GM12891 (cell line): ENCODE data around the gene DAB1.
A peak's percentile ranks its signal among the peaks of the same experiment; 100 is the strongest.
"Not testable (repeated sequence)": the region's sequence is repeated elsewhere in the genome, so short reads cannot be mapped to it uniquely, and the experiment has no call there.

ENCODE experiments used
- DNase-seq: peaks from one replicate; pipeline ENCODE4 v3.0.0; 2011; ENCODE audit warnings: low spot score; ENCODE audit not compliant: insufficient read length
- FAIRE-seq: peaks from 2 replicates; lab custom pipeline; 2011; peaks lifted over from hg19 to GRCh38; lab: Jason Lieb, UNC
- PAX5 ChIP-seq: IDR thresholded peaks from 2 replicates; pipeline ENCODE4 v1.6.1; 2011; ENCODE audit warnings: low read length, moderate library complexity, mild to moderate bottlenecking; ENCODE audit not compliant: insufficient read depth, severe bottlenecking
- POLR2A ChIP-seq: IDR thresholded peaks from 2 replicates; pipeline ENCODE4 v1.6.1; 2011; ENCODE audit warnings: low read depth, low read length, control low read depth
- POLR2AphosphoS5 ChIP-seq: IDR thresholded peaks from 2 replicates; pipeline ENCODE4 v1.6.1; 2011; ENCODE audit warnings: low read depth, low read length, control low read depth
- POU2F2 ChIP-seq: IDR thresholded peaks from 2 replicates; pipeline ENCODE4 v1.6.1; 2011; ENCODE audit warnings: low read depth, mild to moderate bottlenecking, control low read depth, low read length, moderate library complexity
- SPI1 ChIP-seq: IDR thresholded peaks from 2 replicates; pipeline ENCODE4 v1.6.1; 2011; ENCODE audit warnings: low read depth, low read length, control low read depth
- TAF1 ChIP-seq: IDR thresholded peaks from 2 replicates; pipeline ENCODE4 v1.6.1; 2011; ENCODE audit warnings: low read depth, low read length, control low read depth

Gene DAB1

DNA sequence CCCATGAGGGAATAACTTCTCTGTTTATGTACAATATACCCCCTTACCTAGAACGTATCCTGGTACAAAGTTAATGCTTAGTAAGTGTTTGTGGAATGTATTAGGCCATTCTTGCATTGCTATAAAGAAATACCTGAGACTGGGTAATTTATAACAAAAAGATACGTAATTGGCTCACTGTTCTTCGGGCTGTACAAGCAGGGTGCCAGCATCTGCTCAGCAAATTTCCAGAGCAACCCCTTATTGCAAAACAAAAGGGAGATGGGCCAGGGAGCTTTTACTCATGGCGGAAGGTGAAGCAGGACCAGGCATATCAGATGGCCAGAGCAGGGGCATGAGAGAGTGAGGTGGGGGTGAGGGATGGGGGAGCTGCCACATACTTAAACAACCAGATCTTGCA is 334.6 kb downstream of the DAB1 start:
- FAIRE-seq (no peak), DNase-seq (no peak)
- no peak for TF ChIP-seq SPI1
- no peak for TF ChIP-seq TAF1
- TF ChIP-seq POU2F2, result no peak
- no peak for TF ChIP-seq POLR2A
- no peak for TF ChIP-seq POLR2AphosphoS5
- TF ChIP-seq PAX5, result no peak

DNA sequence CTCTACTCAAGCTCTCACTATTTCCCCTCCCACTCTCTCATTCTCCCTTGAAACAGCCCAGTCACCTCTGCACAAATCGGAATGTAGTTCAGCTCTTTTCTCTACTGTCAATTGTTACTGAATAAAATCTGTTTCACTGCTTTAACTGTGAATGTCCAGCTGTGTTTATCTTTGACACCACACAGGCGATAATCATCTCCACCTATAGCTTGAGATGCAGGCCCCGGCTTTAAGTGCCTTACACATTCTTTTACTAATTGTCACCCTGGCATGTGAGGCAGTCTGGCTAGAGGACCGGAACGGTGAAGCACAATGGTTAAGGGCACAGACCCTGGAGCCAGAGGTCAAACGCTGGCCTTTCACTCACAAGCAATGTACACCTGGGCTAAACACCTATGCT is 335.2 kb downstream of the DAB1 start:
- no peak for FAIRE-seq
- TF ChIP-seq SPI1, result no peak
- no peak for TF ChIP-seq POLR2A
- no peak for TF ChIP-seq TAF1
- TF ChIP-seq POU2F2, result no peak
- no peak for TF ChIP-seq POLR2AphosphoS5
- no peak for TF ChIP-seq PAX5
- no peak for DNase-seq

GRCh38 chr1:57087660-57088059 is 336.2 kb downstream of the DAB1 start:
- not testable (repeated sequence) for FAIRE-seq

DNA sequence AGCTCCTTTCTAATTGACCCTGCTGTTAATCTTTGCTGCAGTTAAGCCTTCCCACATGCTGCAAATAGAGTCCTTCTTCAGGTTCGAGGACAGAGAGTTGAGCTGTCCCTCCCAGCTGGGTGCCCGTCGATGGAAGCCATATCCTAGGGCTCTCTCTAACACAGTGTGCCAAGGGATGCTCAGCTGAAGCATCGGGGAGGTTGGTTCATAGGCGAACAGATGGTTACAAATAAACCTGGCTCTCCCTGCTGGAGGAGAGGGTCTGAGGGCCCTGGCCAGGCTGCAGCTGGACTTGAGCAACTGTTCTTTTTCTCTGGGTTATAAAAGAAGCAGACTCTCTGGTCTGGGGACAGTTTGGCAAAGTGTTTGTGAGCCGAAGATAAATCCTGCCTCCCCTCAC is 337.7 kb downstream of the DAB1 start:
- TF ChIP-seq TAF1 (no peak), PAX5 (no peak), SPI1 (no peak), POU2F2 (no peak), POLR2AphosphoS5 (no peak)
- DNase-seq (no peak), FAIRE-seq (no peak)

More at GRCh38 chr1:57087660-57088059, 336.2 kb downstream of the DAB1 start:
- DNase-seq, result not testable (repeated sequence)

DNA sequence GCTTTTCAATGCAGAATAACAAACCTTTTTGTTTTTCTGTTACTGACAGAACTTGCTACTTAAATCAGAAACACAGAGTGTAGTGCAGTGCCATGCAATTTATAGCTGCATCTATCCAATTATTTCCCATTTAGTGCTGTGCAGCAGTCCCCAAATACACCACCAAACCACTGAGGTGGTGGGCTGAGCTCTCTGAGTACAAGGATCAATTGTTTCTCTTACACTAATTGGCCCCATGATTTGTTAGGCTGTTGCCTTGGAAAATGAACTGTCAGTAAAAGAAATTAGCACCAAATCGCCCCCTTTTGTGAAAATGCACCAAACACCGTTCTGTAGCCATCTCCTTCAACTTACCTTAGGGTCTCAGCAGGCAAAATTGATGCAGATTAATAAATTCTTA is 339.2 kb downstream of the DAB1 start:
- no peak for FAIRE-seq
- no peak for DNase-seq
- TF ChIP-seq POU2F2, result no peak
- TF ChIP-seq PAX5, result no peak
- no peak for TF ChIP-seq SPI1
- TF ChIP-seq POLR2AphosphoS5, result no peak
- TF ChIP-seq TAF1, result no peak
- no peak for TF ChIP-seq POLR2A

DNA sequence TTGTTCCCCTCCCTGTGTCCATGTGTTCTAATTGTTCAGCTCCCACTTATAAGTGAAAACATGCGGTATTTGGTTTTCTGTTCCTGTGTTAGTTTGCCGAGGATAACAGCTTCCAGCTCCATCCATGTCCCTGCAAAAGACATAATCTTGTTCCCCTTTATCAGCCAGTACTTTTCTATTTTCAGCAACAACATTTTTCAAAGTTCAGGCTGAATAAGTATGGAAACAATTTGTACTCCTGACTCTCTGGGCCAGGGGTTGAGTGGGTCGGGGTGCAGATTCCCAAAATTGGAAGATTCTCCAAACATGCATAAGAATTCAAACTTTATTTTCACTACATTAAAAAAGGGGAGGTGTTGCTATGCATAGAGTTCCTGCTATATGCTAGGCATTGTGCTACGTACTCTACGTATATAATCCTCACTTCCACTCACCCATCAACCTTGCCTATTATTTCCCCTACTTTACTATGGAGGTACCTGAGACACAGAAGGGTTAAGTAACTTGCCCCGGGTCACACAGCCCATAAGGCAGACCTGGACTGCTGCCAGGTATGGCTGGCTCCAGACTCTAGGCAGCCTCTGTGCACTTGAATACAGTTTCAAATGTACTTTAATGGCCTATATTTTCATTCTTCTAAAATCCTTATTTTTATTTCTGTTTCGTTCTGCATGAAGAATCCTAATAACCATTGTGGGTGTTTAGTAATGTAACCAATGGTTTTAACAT is 341.0 kb downstream of the DAB1 start:
- DNase-seq, result no peak
- FAIRE-seq, result no peak
- TF ChIP-seq PAX5 (no peak), POLR2A (no peak), TAF1 (no peak), SPI1 (no peak), POU2F2 (no peak), POLR2AphosphoS5 (no peak)

DNA sequence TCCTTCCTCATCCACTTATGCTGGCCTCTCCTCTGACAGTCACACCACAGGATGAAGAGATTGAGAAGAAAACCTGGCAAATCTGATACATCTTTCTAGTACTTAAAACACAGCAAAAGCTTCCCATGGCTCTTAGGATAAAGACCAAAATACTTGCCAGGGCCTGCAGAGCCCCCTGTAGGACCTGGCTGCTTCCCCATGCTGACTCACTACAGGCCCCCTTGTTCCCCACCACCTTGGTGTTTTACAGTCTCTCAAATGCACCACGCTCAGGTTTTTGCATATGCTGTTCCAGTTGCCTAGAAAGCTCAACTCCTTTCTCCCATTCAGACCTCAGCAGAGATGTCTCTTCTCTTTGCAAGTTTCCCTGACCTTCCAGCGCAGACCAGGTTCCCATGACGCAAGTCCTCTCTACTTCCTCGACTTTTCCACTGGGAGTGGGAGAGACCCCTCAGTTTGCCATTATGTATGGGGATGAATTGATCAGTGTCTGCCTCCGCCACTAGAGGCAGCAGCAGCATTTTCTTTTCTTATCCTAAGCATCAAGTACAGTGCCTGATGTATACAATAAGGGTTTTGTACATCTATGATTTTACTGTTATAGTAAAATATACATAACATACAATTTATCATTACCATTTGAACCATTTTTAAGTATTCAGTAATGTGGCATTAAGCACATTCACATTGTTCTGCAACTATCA is 344.3 kb downstream of the DAB1 start:
- FAIRE-seq (no peak), DNase-seq (no peak)
- no peak for TF ChIP-seq SPI1
- TF ChIP-seq POLR2AphosphoS5, result no peak
- TF ChIP-seq POU2F2, result no peak
- no peak for TF ChIP-seq PAX5
- no peak for TF ChIP-seq POLR2A
- no peak for TF ChIP-seq TAF1

- FAIRE-seq (no peak), DNase-seq (no peak)
- no peak for TF ChIP-seq SPI1
- TF ChIP-seq POLR2AphosphoS5, result no peak
- no peak for TF ChIP-seq PAX5
- peak; percentile 58; the same call in 1 of the 2 replicates for TF ChIP-seq POU2F2
Observed at GRCh38 chr1:57072401-57073110, 351.3 kb downstream of the DAB1 start.

DNA sequence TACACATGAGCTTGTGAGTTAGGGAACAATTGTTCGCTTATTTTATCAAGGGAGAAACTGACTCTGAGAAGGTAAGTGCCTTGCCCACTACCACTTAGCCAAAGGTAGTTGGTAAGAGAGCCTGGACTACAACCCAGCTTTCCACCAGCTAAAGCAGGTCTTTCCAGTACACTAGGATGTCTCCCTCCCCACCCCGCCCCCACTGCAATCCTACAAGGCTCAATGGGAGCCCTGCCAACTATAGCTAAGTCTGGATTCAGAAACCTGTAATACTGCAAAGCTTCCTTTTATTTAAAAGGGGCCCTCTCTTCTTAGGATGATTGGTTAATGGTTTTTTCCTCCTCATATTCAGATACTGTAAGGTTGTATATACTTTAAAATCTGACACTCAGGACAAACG is 356.0 kb downstream of the DAB1 start:
- no peak for DNase-seq
- TF ChIP-seq SPI1 (no peak), POLR2AphosphoS5 (no peak)
- no peak for FAIRE-seq
